B cell (primary cell): Measurements from ENCODE around the gene SMC1B. TPM values are rescaled to one million over a fixed set of nuclear protein-coding genes. Genes with fewer than 3 reads are reported as not detected.

Experiments used
- ATAC-seq: fragments of 200-7000 bp; cut with Tn5 transposase; one replicate; pipeline ENCODE4 v1.10.0; 2021; ENCODE audit warnings: low read depth, mild to moderate bottlenecking, moderate number of reproducible peaks, moderate library complexity
- CTCF ChIA-PET: fragments of 350-600 bp; sonication (Branson Sonifier 250); formaldehyde crosslinking; loops from one replicate; lab custom pipeline; 2021; ENCODE audit warnings: antibody characterized with exemption, inconsistent platforms; lab: Charles Lee
- POLR2A ChIA-PET: fragments of 350-600 bp; sonication (Branson Sonifier 250); formaldehyde crosslinking; loops from one replicate; lab custom pipeline; 2021; ENCODE audit warnings: antibody characterized with exemption; lab: Charles Lee
- DNase-seq: peaks from one replicate; pipeline ENCODE4 v3.0.0; 2013
- H2AFZ ChIP-seq: 2 replicates; pipeline ENCODE4 v1.6.1; 2012; ENCODE audit warnings: mild to moderate bottlenecking, low read depth, low read length; ENCODE audit not compliant: insufficient read depth, poor library complexity, severe bottlenecking
- H3K27ac ChIP-seq, 2 donors: 1 replicate in 1 of 2; 2 replicates in 1 of 2; pipeline ENCODE4 v1.5.1; 2012 to 2013; ENCODE audit warnings: low read length in 2 of 2, mild to moderate bottlenecking in 2 of 2, moderate library complexity in 1 of 2
- H3K27me3 ChIP-seq, 4 experiments: fragments of 200-600 bp in 1 of 4; sonication (generic) in 1 of 4; replicated peaks in 1 of 4; 1 replicate in 2 of 4; 2 replicates in 2 of 4; pipeline versions ENCODE4 v1.6.1 to v1.7.0; 2013 to 2016; ENCODE audit warnings: low read length in 3 of 4, mild to moderate bottlenecking in 2 of 4, mixed read lengths in 1 of 4, moderate library complexity in 1 of 4; ENCODE audit not compliant: insufficient read depth in 4 of 4, control insufficient read depth in 3 of 4; ENCODE audit errors: control extremely low read depth in 1 of 4
- H3K36me3 ChIP-seq, 2 experiments: replicated peaks in 1 of 2; 1 replicate in 1 of 2; 2 replicates in 1 of 2; pipeline versions ENCODE4 v1.6.1 to v1.7.1; 2013; ENCODE audit warnings: low read length in 1 of 2; ENCODE audit not compliant: insufficient read depth in 2 of 2, control insufficient read depth in 1 of 2; ENCODE audit errors: control extremely low read depth in 1 of 2, extremely low read depth in 1 of 2
- H3K4me1 ChIP-seq, 2 donors: fragments of 200-600 bp in 1 of 2; sonication (generic) in 1 of 2; 1 replicate in 1 of 2; 2 replicates in 1 of 2; pipeline versions ENCODE4 v1.5.1 to v1.6.1; 2013 to 2017; ENCODE audit warnings: low read length in 2 of 2; ENCODE audit not compliant: control insufficient read depth in 2 of 2, insufficient read depth in 2 of 2
- H3K4me2 ChIP-seq: replicated peaks from 2 replicates; pipeline ENCODE3; 2012; ENCODE audit warnings: mild to moderate bottlenecking, low read depth, low read length; ENCODE audit not compliant: poor library complexity, severe bottlenecking
- H3K4me3 ChIP-seq, 5 experiments: fragments of 200-600 bp in 1 of 5; sonication (generic) in 1 of 5; 1 replicate in 3 of 5; 2 replicates in 2 of 5; pipeline versions ENCODE4 v1.5.1 to v1.7.0; 2011 to 2016; ENCODE audit warnings: low read length in 4 of 5, mild to moderate bottlenecking in 4 of 5, low read depth in 2 of 5, control low read depth in 1 of 5, moderate library complexity in 1 of 5; ENCODE audit not compliant: insufficient read depth in 1 of 5; ENCODE audit errors: control extremely low read depth in 1 of 5, extremely low read depth in 1 of 5
- H3K79me2 ChIP-seq: fragments of 200-600 bp; sonication (generic); one replicate; pipeline ENCODE4 v1.6.0; 2016; ENCODE audit warnings: low read length; ENCODE audit not compliant: control insufficient read depth, insufficient read depth
- H3K9ac ChIP-seq: fragments of 200-600 bp; sonication (generic); 2 replicates; pipeline ENCODE4 v1.6.1; 2017; ENCODE audit warnings: mild to moderate bottlenecking, low read length, moderate library complexity
- H3K9me3 ChIP-seq, 3 donors: one replicate each; pipeline versions ENCODE4 v1.6.1 to v1.7.1; 2013; ENCODE audit warnings: low read length in 2 of 3; ENCODE audit not compliant: control insufficient read depth in 2 of 3, insufficient read depth in 1 of 3; ENCODE audit errors: control extremely low read depth in 1 of 3
- H4K20me1 ChIP-seq: 2 replicates; pipeline ENCODE4 v1.6.0; 2012; ENCODE audit warnings: mild to moderate bottlenecking, low read length; ENCODE audit not compliant: insufficient read depth, control insufficient read depth, poor library complexity, severe bottlenecking
- H3K27ac Mint-ChIP-seq: one replicate; pipeline ENCODE4 v1.8.0; 2021; ENCODE audit warnings: mixed read lengths
- H3K27me3 Mint-ChIP-seq: one replicate; pipeline ENCODE4 v1.8.0; 2021; ENCODE audit warnings: mixed read lengths
- H3K4me1 Mint-ChIP-seq: one replicate; pipeline ENCODE4 v1.8.0; 2021; ENCODE audit warnings: mixed read lengths
- H3K4me3 Mint-ChIP-seq: one replicate; pipeline ENCODE4 v1.8.0; 2021; ENCODE audit warnings: mixed read lengths
- H3K9me3 Mint-ChIP-seq: one replicate; pipeline ENCODE4 v1.8.0; 2022; ENCODE audit warnings: mixed read lengths; ENCODE audit not compliant: insufficient read depth
- CTCF ChIP-seq: fragments of 200-600 bp; IDR thresholded peaks from one replicate; pipeline ENCODE4 v1.8.0; 2022; ENCODE audit warnings: antibody characterized with exemption, mild to moderate bottlenecking
- EZH2 ChIP-seq: IDR thresholded peaks from 2 replicates; pipeline ENCODE4 v1.6.1; 2012; ENCODE audit warnings: borderline replicate concordance, low read depth, mild to moderate bottlenecking, moderate library complexity, low read length; ENCODE audit not compliant: insufficient read depth, poor library complexity, severe bottlenecking
- WGBS: methylation state at CpG from one replicate; pipeline ENCODE4 v1.1.5; 2013; ENCODE audit warnings: missing lambda C conversion rate; ENCODE audit not compliant: insufficient coverage; 5-methylcytosine and 5-hydroxymethylcytosine counted together
- intact Hi-C: fragments of 100-400 bp; cut with micrococcal nuclease; formaldehyde crosslinking; loops from one replicate; pipeline ENCODE4 v1.10.0; 2022
- polyA plus RNA-seq: library from polyadenylated mRNA; depleted of rRNA; stranded (reverse); fragments of >200 nt; gene quantifications from 2 replicates; pipeline ENCODE4 v1.2.3, GENCODE V29; 2012
- total RNA-seq, 2 donors: library from RNA; stranded (reverse); fragments of 120-200 nt in 1 of 2; gene quantifications; 1 replicate in 1 of 2; 2 replicates in 1 of 2; pipeline versions ENCODE4 v1.2.3 to v1.2.4, GENCODE V29; 2013 to 2022

Gene SMC1B
- total and polyA plus RNA-seq, 2 donors (not counting 1 experiment from before 2014, with no cell fraction given), result 0.07 TPM; not detected in 1

- Histone ChIP-seq H3K4me3 (no peak overlapping the region), H3K9ac (no peak overlapping the region), H3K79me2 (no peaks in the 10 kb centered on the region), H3K27me3 (peaks cover 0 to 4% (median 0%) of the 10 kb centered on the region in 4 experiments), H4K20me1 (no peaks in the 10 kb centered on the region), H3K36me3 (no peaks in the 10 kb centered on the region), H2AFZ (no peak overlapping the region), H3K4me2 (no peak overlapping the region), H3K4me1 (no peaks in the 10 kb centered on the region), H3K27ac (no peak overlapping the region), H3K9me3 (no peaks in the 10 kb centered on the region)
- CTCF ChIA-PET, result interaction anchor here (0.6 kb wide), 1 partner anchor 13 kb away, joined by 3 read pairs; no protein-coding TSS in a partner anchor
- POLR2A ChIA-PET, result no interaction called here
- Mint-ChIP-seq H3K4me1 (no peaks in the 10 kb centered on the region), H3K4me3 (no peak overlapping the region), H3K27ac (no peak overlapping the region), H3K9me3 (no peaks in the 10 kb centered on the region), H3K27me3 (peaks cover 10% of the 10 kb centered on the region)
- intact Hi-C loops, result no loop called here
- DNase-seq, result no peak
- 93% methylated on average over 2 of the region's 3 CpGs for WGBS
- ATAC-seq, result no peak
- TF ChIP-seq EZH2 (no peak), CTCF (no peak)
Observed at GRCh38 chr22:45389546-45389945, 23.9 kb downstream of the SMC1B start.

GRCh38 chr22:45381348-45381747 lies 32.1 kb downstream of the SMC1B start:
- no peaks in the 10 kb centered on the region for H3K9me3 Mint-ChIP-seq
- no peak overlapping the region for H3K4me2 ChIP-seq
- H3K9ac ChIP-seq, result no peak overlapping the region
- H2AFZ ChIP-seq, result no peak overlapping the region
- POLR2A ChIA-PET, result no interaction called here
- H3K4me3 ChIP-seq, result no peak overlapping the region
- no peak overlapping the region for H3K27ac ChIP-seq
- ATAC-seq (no peak), DNase-seq (no peak)
- H3K27me3 Mint-ChIP-seq, result peaks cover 7% of the 10 kb centered on the region
- H3K9me3 ChIP-seq, result no peaks in the 10 kb centered on the region
- intact Hi-C loops, result no loop called here
- H3K27me3 ChIP-seq, result no peaks in the 10 kb centered on the region
- WGBS, result 91% methylated on average over 2 of the region's 2 CpGs
- H3K27ac Mint-ChIP-seq, result no peak overlapping the region
- H3K79me2 ChIP-seq, result no peaks in the 10 kb centered on the region
- no peak overlapping the region for H3K4me3 Mint-ChIP-seq
- no peak for TF ChIP-seq CTCF
- no peak for TF ChIP-seq EZH2
- H4K20me1 ChIP-seq, result no peaks in the 10 kb centered on the region
- CTCF ChIA-PET, result no interaction called here
- H3K4me1 Mint-ChIP-seq, result no peaks in the 10 kb centered on the region
- H3K4me1 ChIP-seq, result no peaks in the 10 kb centered on the region
- no peaks in the 10 kb centered on the region for H3K36me3 ChIP-seq
